ENCODE data around the gene STRA6.

GRCh38 chr15:74233373-74233772 is 30.8 kb upstream of the STRA6 start:
- TF ChIP-seq CTCF (IDR thresholded peaks at IDR 0.05; ENCODE audit: borderline replicate concordance, extremely low read depth, low read length, poor library complexity, severe bottlenecking): no peak
- no peak for TF ChIP-seq EZH2 (IDR thresholded peaks at IDR 0.05; ENCODE audit: borderline replicate concordance, low read depth, low read length, severe bottlenecking)

Data from DND-41 (cell line).